Astrocyte (in vitro differentiated cells and primary cell): Measurements from ENCODE around the gene BMP6. TPM values are rescaled to one million over a fixed set of nuclear protein-coding genes. Genes with fewer than 3 reads are reported as not detected.

Experiments used
- DNase-seq: peaks from one replicate; pipeline ENCODE4 v3.0.0-alpha.2; 2010; ENCODE audit warnings: low read depth
- FAIRE-seq: peaks from 2 replicates; lab custom pipeline; 2011; peaks lifted over from hg19 to GRCh38; lab: Jason Lieb, UNC
- H2AFZ ChIP-seq: 2 replicates; pipeline ENCODE4 v1.6.0; 2012; ENCODE audit warnings: low read depth, low read length, inconsistent platforms
- H3K27ac ChIP-seq: 2 replicates; pipeline ENCODE4 v1.5.1; 2011; ENCODE audit warnings: low read depth, low read length, inconsistent platforms
- H3K27me3 ChIP-seq: 2 replicates; pipeline ENCODE4 v1.6.0; 2011; ENCODE audit warnings: low read length, inconsistent platforms; ENCODE audit not compliant: insufficient read depth
- H3K36me3 ChIP-seq: 2 replicates; pipeline ENCODE4 v1.5.1; 2011; ENCODE audit warnings: low read length, inconsistent platforms; ENCODE audit not compliant: insufficient read depth
- H3K4me1 ChIP-seq: 2 replicates; pipeline ENCODE4 v1.5.1; 2011; ENCODE audit warnings: low read length, inconsistent platforms; ENCODE audit not compliant: insufficient read depth
- H3K4me2 ChIP-seq: 2 replicates; pipeline ENCODE4 v1.6.0; 2012; ENCODE audit warnings: low read length, inconsistent platforms
- H3K4me3 ChIP-seq: 2 replicates; pipeline ENCODE4 v1.5.1; 2011; ENCODE audit warnings: low read depth, mild to moderate bottlenecking, low read length, inconsistent platforms; ENCODE audit not compliant: insufficient read depth
- H3K79me2 ChIP-seq: 2 replicates; pipeline ENCODE4 v1.6.0; 2012; ENCODE audit warnings: mild to moderate bottlenecking, low read length, inconsistent platforms; ENCODE audit not compliant: insufficient read depth
- H3K9ac ChIP-seq: 2 replicates; pipeline ENCODE4 v1.6.0; 2012; ENCODE audit warnings: mild to moderate bottlenecking, low read length, inconsistent platforms
- H3K9me3 ChIP-seq: 2 replicates; pipeline ENCODE4 v1.5.1; 2012; ENCODE audit warnings: low read depth, mild to moderate bottlenecking, low read length, inconsistent platforms; ENCODE audit not compliant: insufficient read depth
- H4K20me1 ChIP-seq: 2 replicates; pipeline ENCODE4 v1.6.0; 2012; ENCODE audit warnings: low read length, inconsistent platforms; ENCODE audit not compliant: insufficient read depth
- H3K27ac Mint-ChIP-seq: one replicate; pipeline ENCODE4 v1.8.0; 2021; ENCODE audit warnings: mild to moderate bottlenecking, mixed read lengths; ENCODE audit not compliant: unreplicated experiment
- H3K27me3 Mint-ChIP-seq: one replicate; pipeline ENCODE4 v1.8.0; 2021; ENCODE audit warnings: low read depth, mixed read lengths; ENCODE audit not compliant: unreplicated experiment
- H3K36me3 Mint-ChIP-seq: one replicate; pipeline ENCODE4 v1.8.0; 2021; ENCODE audit warnings: low read depth, mixed read lengths; ENCODE audit not compliant: unreplicated experiment
- H3K4me1 Mint-ChIP-seq: one replicate; pipeline ENCODE4 v1.8.0; 2021; ENCODE audit warnings: low read depth, mixed read lengths; ENCODE audit not compliant: unreplicated experiment
- H3K4me3 Mint-ChIP-seq: one replicate; pipeline ENCODE4 v1.8.0; 2021; ENCODE audit warnings: mild to moderate bottlenecking, moderate library complexity, mixed read lengths; ENCODE audit not compliant: unreplicated experiment
- H3K9me3 Mint-ChIP-seq: one replicate; pipeline ENCODE4 v1.8.0; 2021; ENCODE audit warnings: mild to moderate bottlenecking, mixed read lengths; ENCODE audit not compliant: unreplicated experiment
- CTCF ChIP-seq: IDR thresholded peaks from 2 replicates; pipeline ENCODE4 v1.5.1; 2011; ENCODE audit warnings: low read depth, mild to moderate bottlenecking, inconsistent platforms, low read length, moderate library complexity; ENCODE audit not compliant: insufficient read depth
- EZH2 ChIP-seq: IDR thresholded peaks from 2 replicates; pipeline ENCODE4 v1.6.1; 2012; ENCODE audit warnings: mild to moderate bottlenecking, low read length, inconsistent platforms; ENCODE audit not compliant: insufficient read depth
- total RNA-seq: library from RNA; stranded (reverse); gene quantifications from 2 replicates; pipeline ENCODE4 v1.2.1, GENCODE V29; 2021

BMP6 gene
- total RNA-seq, 1 donor from 2014 or later, result 2.8 TPM

GRCh38 chr6:7893342-7893741, 167.4 kb downstream of the BMP6 start:
- H3K27me3 Mint-ChIP-seq, result no peaks in the 10 kb centered on the region
- H3K27ac Mint-ChIP-seq, result no peak overlapping the region
- H3K4me1 Mint-ChIP-seq, result no peaks in the 10 kb centered on the region
- FAIRE-seq (no peak), DNase-seq (no peak)
- H3K36me3 ChIP-seq, result peaks cover 82% of the 10 kb centered on the region
- H3K9me3 Mint-ChIP-seq, result no peaks in the 10 kb centered on the region
- H3K27ac ChIP-seq, result no peak overlapping the region
- no peak for TF ChIP-seq EZH2
- TF ChIP-seq CTCF, result no peak
- H3K79me2 ChIP-seq, result peaks cover 3% of the 10 kb centered on the region
- peaks cover 26% of the 10 kb centered on the region for H3K36me3 Mint-ChIP-seq
- no peak overlapping the region for H3K4me3 ChIP-seq
- no peak overlapping the region for H3K9ac ChIP-seq
- H3K4me1 ChIP-seq, result no peaks in the 10 kb centered on the region
- H2AFZ ChIP-seq, result no peak overlapping the region
- no peaks in the 10 kb centered on the region for H3K27me3 ChIP-seq
- no peaks in the 10 kb centered on the region for H3K9me3 ChIP-seq
- no peak overlapping the region for H3K4me3 Mint-ChIP-seq
- H3K4me2 ChIP-seq, result no peak overlapping the region
- H4K20me1 ChIP-seq, result peaks cover 68% of the 10 kb centered on the region

GRCh38 chr6:7894262-7895124, 168.6 kb downstream of the BMP6 start:
- no peak overlapping the region for H2AFZ ChIP-seq
- no peaks in the 10 kb centered on the region for H3K9me3 ChIP-seq
- DNase-seq (no peak), FAIRE-seq (no peak)
- Mint-ChIP-seq H3K27me3 (no peaks in the 10 kb centered on the region), H3K27ac (no peak overlapping the region), H3K9me3 (no peaks in the 10 kb centered on the region), H3K4me3 (no peak overlapping the region), H3K36me3 (peaks cover 31% of the 10 kb centered on the region), H3K4me1 (no peaks in the 10 kb centered on the region)
- peaks cover 85% of the 10 kb centered on the region for H3K36me3 ChIP-seq
- no peaks in the 10 kb centered on the region for H3K4me1 ChIP-seq
- H4K20me1 ChIP-seq, result peaks cover 78% of the 10 kb centered on the region
- H3K27me3 ChIP-seq, result no peaks in the 10 kb centered on the region
- no peak overlapping the region for H3K27ac ChIP-seq
- no peak for TF ChIP-seq EZH2
- no peak for TF ChIP-seq CTCF
- H3K9ac ChIP-seq, result no peak overlapping the region
- H3K79me2 ChIP-seq, result peaks cover 3% of the 10 kb centered on the region
- no peak overlapping the region for H3K4me3 ChIP-seq
- no peak overlapping the region for H3K4me2 ChIP-seq

- Mint-ChIP-seq H3K36me3 (peaks cover 31% of the 10 kb centered on the region), H3K27me3 (no peaks in the 10 kb centered on the region), H3K9me3 (no peaks in the 10 kb centered on the region), H3K27ac (no peak overlapping the region), H3K4me3 (no peak overlapping the region), H3K4me1 (no peaks in the 10 kb centered on the region)
- TF ChIP-seq CTCF (no peak), EZH2 (no peak)
- Histone ChIP-seq H3K9ac (no peak overlapping the region), H3K27ac (no peak overlapping the region), H3K79me2 (peaks cover 3% of the 10 kb centered on the region), H3K4me2 (no peak overlapping the region), H3K9me3 (no peaks in the 10 kb centered on the region), H3K27me3 (no peaks in the 10 kb centered on the region), H3K4me3 (no peak overlapping the region), H4K20me1 (peaks cover 79% of the 10 kb centered on the region), H3K4me1 (no peaks in the 10 kb centered on the region), H2AFZ (no peak overlapping the region), H3K36me3 (peaks cover 84% of the 10 kb centered on the region)
- DNase-seq, result no peak
- no peak for FAIRE-seq
Measured at GRCh38 chr6:7895125-7895423, 169.2 kb downstream of the BMP6 start.
